HepG2 (cell line): ENCODE results near the gene INTS1. TPM values are rescaled to one million over a fixed set of nuclear protein-coding genes. Genes with fewer than 3 reads are reported as not detected.

Experiments
- KLF15 ChIP-seq: sonication (generic); formaldehyde crosslinking; IDR thresholded peaks from 2 replicates; pipeline ENCODE4 v1.8.1; 2023; ENCODE audit warnings: borderline replicate concordance, mild to moderate bottlenecking, inconsistent platforms, missing genetic modification reagents, mixed read lengths
- KLF16 ChIP-seq, 2 experiments: sonication (generic) in 1 of 2; formaldehyde crosslinking in 1 of 2; IDR thresholded peaks; 2 replicates each; pipeline versions ENCODE4 v1.6.1 to v1.8.0; 2016 to 2023; ENCODE audit warnings: missing genetic modification reagents in 2 of 2, missing compliant biosample characterization in 1 of 2
- MAF1 ChIP-seq: sonication (generic); formaldehyde crosslinking; IDR thresholded peaks from 2 replicates; pipeline ENCODE4 v1.5.0; 2020; ENCODE audit warnings: missing genetic modification reagents, borderline replicate concordance
- MATR3 ChIP-seq: sonication (generic); formaldehyde crosslinking; IDR thresholded peaks from 2 replicates; pipeline ENCODE4 v1.4.0; 2020; ENCODE audit warnings: missing genetic modification reagents
- RORA ChIP-seq: sonication (generic); formaldehyde crosslinking; IDR thresholded peaks from 2 replicates; pipeline ENCODE4 v1.5.0; 2020; ENCODE audit warnings: mild to moderate bottlenecking, missing genetic modification reagents, moderate library complexity
- RXRB ChIP-seq: IDR thresholded peaks from 2 replicates; pipeline ENCODE4 v1.6.1; 2016; ENCODE audit warnings: borderline replicate concordance, missing genetic modification reagents, missing compliant biosample characterization
- ZNF180 ChIP-seq: sonication (generic); formaldehyde crosslinking; IDR thresholded peaks from 2 replicates; pipeline ENCODE4 v1.4.0; 2020; ENCODE audit warnings: low read depth, missing genetic modification reagents, borderline replicate concordance
- ZNF431 ChIP-seq: sonication (generic); formaldehyde crosslinking; IDR thresholded peaks from 2 replicates; pipeline ENCODE4 v1.9.0; 2022; ENCODE audit warnings: missing genetic modification reagents, low read depth, mild to moderate bottlenecking, borderline replicate concordance
- ZNF441 ChIP-seq: sonication (generic); formaldehyde crosslinking; IDR thresholded peaks from 2 replicates; pipeline ENCODE4 v1.7.0; 2021; ENCODE audit warnings: missing genetic modification reagents, borderline replicate concordance
- ZNF556 ChIP-seq: sonication (generic); formaldehyde crosslinking; IDR thresholded peaks from 2 replicates; pipeline ENCODE4 v1.4.0; 2020; ENCODE audit warnings: mild to moderate bottlenecking, missing genetic modification reagents, borderline replicate concordance
- ZNF737 ChIP-seq: sonication (generic); formaldehyde crosslinking; IDR thresholded peaks from 2 replicates; pipeline ENCODE4 v1.5.0; 2020; ENCODE audit warnings: missing genetic modification reagents, mild to moderate bottlenecking, borderline replicate concordance
- ZSCAN29 ChIP-seq: sonication (generic); formaldehyde crosslinking; conservative IDR thresholded peaks from 2 replicates; pipeline ENCODE4 v1.4.0; 2020; ENCODE audit warnings: mild to moderate bottlenecking, missing genetic modification reagents
- polyA plus RNA-seq, 8 experiments: library from polyadenylated mRNA; depleted of rRNA in 3 of 8; stranded (reverse) in 7 of 8; unstranded in 1 of 8; fragments of >200 nt; fragmentation: Illumina TruSeq in 4 of 8; extraction: Trizol in 4 of 8; gene quantifications; 2 replicates each; pipeline versions ENCODE4 v1.2.1 to v1.2.3, GENCODE V29; 2011 to 2016; ENCODE audit warnings: low read depth in 4 of 8, missing spikeins in 1 of 8, mixed read lengths in 1 of 8; ENCODE audit not compliant: insufficient read depth in 1 of 8
- total RNA-seq, 5 experiments: library from RNA; depleted of rRNA; stranded (reverse); fragments of >200 nt; fragmentation: Illumina TruSeq; extraction: Trizol; gene quantifications; 2 replicates each; pipeline ENCODE4 v1.2.3, GENCODE V29; 2016; ENCODE audit warnings: low read depth in 1 of 5
- TF ChIP-seq, protein P1 (sequence below): sonication (generic); formaldehyde crosslinking; IDR thresholded peaks from 2 replicates; pipeline ENCODE4 v1.4.0; 2020; ENCODE audit warnings: missing genetic modification reagents
- TF ChIP-seq, protein P2 (sequence below): sonication (generic); formaldehyde crosslinking; IDR thresholded peaks from 2 replicates; pipeline ENCODE4 v1.5.0; 2020; ENCODE audit warnings: mild to moderate bottlenecking, missing genetic modification reagents, borderline replicate concordance
- TF ChIP-seq, protein P3 (sequence below), 2 experiments: sonication (generic) in 1 of 2; formaldehyde crosslinking in 1 of 2; IDR thresholded peaks; 2 replicates each; pipeline versions ENCODE4 v1.6.1 to v1.9.0; 2014 to 2022; ENCODE audit warnings: antibody characterized with exemption in 1 of 2, borderline replicate concordance in 1 of 2, inconsistent platforms in 1 of 2, low read depth in 1 of 2, missing genetic modification reagents in 1 of 2
- TF ChIP-seq, protein P4 (sequence below): sonication (generic); formaldehyde crosslinking; IDR thresholded peaks from 2 replicates; pipeline ENCODE4 v1.4.0; 2020; ENCODE audit warnings: mild to moderate bottlenecking, low read depth, missing genetic modification reagents

INTS1 gene
- total and polyA plus RNA-seq, 2 of the 13 experiments (the other 11 are each of a cell fraction or from before 2014, with no cell fraction given), result 13.7 to 29.0 TPM

DNA sequence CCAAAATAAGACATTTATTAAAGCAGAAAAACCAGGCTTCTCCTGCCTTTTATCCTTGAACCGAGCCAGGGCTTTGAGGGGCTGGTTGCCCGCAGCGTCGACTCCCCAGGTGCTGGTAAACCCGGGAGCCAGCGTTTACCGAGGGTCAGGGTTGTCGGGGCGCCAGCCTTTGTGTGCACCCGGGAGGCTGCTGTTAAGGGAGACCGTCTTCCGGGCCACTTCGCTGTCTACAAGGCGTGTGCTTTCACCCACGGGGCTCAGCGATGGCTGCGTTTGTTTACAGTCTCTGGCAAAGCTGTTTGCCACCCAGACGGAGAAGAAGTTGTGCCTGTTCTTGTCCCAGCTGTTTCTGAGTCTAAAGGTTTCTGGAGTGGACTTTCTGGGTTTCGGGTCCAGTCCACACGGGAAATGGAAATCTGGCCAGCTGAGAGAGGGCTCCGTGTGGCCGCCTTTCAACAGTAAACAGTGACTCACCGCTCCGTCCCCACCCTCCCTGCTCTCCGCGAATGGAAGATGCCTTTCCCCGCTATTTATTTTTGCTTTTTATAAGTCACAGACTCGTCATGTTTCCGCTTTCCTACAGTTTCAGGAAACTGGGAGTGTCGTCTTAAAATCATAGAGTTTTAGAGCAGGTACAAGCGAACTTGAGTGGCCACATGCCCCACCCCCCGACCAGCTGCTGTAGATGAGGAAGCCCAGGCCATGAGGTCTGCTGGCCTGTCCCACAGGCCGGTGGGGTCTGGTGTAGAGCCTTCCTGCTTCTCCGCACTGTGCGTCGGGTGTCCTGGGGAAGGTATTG lies 28.5 kb upstream of the INTS1 start (continued):
- no peak for TF ChIP-seq MATR3 (CRISPR knock-in tag)
- TF ChIP-seq RORA, result no peak
- TF ChIP-seq MAF1, result no peak
- TF ChIP-seq, protein P1, sequence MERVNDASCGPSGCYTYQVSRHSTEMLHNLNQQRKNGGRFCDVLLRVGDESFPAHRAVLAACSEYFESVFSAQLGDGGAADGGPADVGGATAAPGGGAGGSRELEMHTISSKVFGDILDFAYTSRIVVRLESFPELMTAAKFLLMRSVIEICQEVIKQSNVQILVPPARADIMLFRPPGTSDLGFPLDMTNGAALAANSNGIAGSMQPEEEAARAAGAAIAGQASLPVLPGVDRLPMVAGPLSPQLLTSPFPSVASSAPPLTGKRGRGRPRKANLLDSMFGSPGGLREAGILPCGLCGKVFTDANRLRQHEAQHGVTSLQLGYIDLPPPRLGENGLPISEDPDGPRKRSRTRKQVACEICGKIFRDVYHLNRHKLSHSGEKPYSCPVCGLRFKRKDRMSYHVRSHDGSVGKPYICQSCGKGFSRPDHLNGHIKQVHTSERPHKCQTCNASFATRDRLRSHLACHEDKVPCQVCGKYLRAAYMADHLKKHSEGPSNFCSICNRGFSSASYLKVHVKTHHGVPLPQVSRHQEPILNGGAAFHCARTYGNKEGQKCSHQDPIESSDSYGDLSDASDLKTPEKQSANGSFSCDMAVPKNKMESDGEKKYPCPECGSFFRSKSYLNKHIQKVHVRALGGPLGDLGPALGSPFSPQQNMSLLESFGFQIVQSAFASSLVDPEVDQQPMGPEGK (CRISPR knock-in tag), result no peak
- peak; percentile 49; the same call in 1 of the 2 replicates for TF ChIP-seq ZNF441 (CRISPR knock-in tag)
- TF ChIP-seq RXRB, result peak; percentile 64; the same call in 1 of the 2 replicates
- no peak; the same call in 1 of the 2 replicates for TF ChIP-seq ZNF556
- no peak for TF ChIP-seq KLF15 (CRISPR knock-in tag)
- TF ChIP-seq, protein P2, sequence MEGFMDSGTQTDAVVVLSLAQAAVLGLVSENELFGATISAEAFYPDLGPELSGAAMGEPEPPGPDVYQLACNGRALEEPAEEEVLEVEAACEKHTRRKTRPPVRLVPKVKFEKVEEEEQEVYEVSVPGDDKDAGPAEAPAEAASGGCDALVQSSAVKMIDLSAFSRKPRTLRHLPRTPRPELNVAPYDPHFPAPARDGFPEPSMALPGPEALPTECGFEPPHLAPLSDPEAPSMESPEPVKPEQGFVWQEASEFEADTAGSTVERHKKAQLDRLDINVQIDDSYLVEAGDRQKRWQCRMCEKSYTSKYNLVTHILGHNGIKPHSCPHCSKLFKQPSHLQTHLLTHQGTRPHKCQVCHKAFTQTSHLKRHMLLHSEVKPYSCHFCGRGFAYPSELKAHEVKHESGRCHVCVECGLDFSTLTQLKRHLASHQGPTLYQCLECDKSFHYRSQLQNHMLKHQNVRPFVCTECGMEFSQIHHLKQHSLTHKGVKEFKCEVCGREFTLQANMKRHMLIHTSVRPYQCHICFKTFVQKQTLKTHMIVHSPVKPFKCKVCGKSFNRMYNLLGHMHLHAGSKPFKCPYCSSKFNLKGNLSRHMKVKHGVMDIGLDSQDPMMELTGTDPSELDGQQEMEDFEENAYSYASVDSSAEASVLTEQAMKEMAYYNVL (CRISPR knock-in tag), result no peak
- TF ChIP-seq, protein P3, sequence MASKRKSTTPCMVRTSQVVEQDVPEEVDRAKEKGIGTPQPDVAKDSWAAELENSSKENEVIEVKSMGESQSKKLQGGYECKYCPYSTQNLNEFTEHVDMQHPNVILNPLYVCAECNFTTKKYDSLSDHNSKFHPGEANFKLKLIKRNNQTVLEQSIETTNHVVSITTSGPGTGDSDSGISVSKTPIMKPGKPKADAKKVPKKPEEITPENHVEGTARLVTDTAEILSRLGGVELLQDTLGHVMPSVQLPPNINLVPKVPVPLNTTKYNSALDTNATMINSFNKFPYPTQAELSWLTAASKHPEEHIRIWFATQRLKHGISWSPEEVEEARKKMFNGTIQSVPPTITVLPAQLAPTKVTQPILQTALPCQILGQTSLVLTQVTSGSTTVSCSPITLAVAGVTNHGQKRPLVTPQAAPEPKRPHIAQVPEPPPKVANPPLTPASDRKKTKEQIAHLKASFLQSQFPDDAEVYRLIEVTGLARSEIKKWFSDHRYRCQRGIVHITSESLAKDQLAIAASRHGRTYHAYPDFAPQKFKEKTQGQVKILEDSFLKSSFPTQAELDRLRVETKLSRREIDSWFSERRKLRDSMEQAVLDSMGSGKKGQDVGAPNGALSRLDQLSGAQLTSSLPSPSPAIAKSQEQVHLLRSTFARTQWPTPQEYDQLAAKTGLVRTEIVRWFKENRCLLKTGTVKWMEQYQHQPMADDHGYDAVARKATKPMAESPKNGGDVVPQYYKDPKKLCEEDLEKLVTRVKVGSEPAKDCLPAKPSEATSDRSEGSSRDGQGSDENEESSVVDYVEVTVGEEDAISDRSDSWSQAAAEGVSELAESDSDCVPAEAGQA (IDR thresholded peaks at IDR 0.05; ENCODE audit: low read depth), result no peak
- TF ChIP-seq, protein P3 (CRISPR knock-in tag; IDR thresholded peaks at IDR 0.05; ENCODE audit: borderline replicate concordance), result no peak
- no peak for TF ChIP-seq ZNF431
- no peak for TF ChIP-seq ZNF737 (CRISPR knock-in tag)
- TF ChIP-seq KLF16 (CRISPR knock-in tag; IDR thresholded peaks at IDR 0.05), result peak in 1 of 2 experiments; percentile 80; a peak in 2 of 4 replicates
- TF ChIP-seq, protein P4, sequence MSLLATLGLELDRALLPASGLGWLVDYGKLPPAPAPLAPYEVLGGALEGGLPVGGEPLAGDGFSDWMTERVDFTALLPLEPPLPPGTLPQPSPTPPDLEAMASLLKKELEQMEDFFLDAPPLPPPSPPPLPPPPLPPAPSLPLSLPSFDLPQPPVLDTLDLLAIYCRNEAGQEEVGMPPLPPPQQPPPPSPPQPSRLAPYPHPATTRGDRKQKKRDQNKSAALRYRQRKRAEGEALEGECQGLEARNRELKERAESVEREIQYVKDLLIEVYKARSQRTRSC (CRISPR knock-in tag), result no peak
- no peak for TF ChIP-seq ZSCAN29
- no peak for TF ChIP-seq ZNF180 (CRISPR knock-in tag)
